Measurements from ENCODE around the gene SERPINE2. TPM values are rescaled to one million over a fixed set of nuclear protein-coding genes. Genes with fewer than 3 reads are reported as not detected.

Gene SERPINE2
- total RNA-seq, 1 experiment from 2014 or later, result 93.3 TPM

DNA sequence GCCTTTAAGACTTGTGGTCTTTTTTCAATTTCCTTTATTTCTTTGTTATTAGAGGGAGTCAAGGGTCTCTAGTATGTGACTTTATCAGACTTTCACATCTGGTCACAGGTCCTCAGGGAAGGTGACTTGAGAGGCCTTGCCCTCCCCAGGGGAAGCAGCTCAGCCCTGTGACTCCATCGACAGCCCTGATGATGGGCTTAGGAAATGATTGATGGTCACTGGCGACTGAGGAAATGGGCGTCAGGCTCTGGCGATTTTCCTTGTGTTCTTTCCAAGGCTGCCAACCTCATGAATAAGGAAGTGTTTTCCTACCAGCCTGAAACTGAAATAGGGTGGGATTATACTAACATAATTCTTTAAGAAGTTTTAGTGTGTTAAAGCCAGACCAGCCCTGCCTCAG is 21.1 kb downstream of the SERPINE2 start:
- H4K20me1 ChIP-seq (ENCODE audit: insufficient read depth), result no peaks in the 10 kb centered on the region
- H3K4me3 ChIP-seq (replicated peaks in 1 of 2; ENCODE audit: low read depth in 1 of 2, low read length in 2 of 2), result no peak overlapping the region
- no peaks in the 10 kb centered on the region for H3K9me2 ChIP-seq (ENCODE audit: insufficient read depth)
- no peaks in the 10 kb centered on the region for H3K27me3 ChIP-seq (ENCODE audit: insufficient read depth, low read length)
- H3K9ac ChIP-seq (ENCODE audit: low read length), result no peak overlapping the region
- H3K9me3 ChIP-seq (ENCODE audit: control insufficient read depth in 1 of 2, insufficient read depth in 1 of 2, low read depth in 1 of 2, low read length in 2 of 2), result no peaks in the 10 kb centered on the region
- CTCF ChIA-PET, result no interaction called here
- no peaks in the 10 kb centered on the region for H3K4me1 ChIP-seq (ENCODE audit: control insufficient read depth in 1 of 2, insufficient read depth in 2 of 2, low read length in 2 of 2)
- POLR2A ChIA-PET, result no interaction called here
- no peak for DNase-seq (ENCODE audit: low read depth, low spot score)
- intact Hi-C loops (cut with micrococcal nuclease), result no loop called here
- TF ChIP-seq, protein P1, sequence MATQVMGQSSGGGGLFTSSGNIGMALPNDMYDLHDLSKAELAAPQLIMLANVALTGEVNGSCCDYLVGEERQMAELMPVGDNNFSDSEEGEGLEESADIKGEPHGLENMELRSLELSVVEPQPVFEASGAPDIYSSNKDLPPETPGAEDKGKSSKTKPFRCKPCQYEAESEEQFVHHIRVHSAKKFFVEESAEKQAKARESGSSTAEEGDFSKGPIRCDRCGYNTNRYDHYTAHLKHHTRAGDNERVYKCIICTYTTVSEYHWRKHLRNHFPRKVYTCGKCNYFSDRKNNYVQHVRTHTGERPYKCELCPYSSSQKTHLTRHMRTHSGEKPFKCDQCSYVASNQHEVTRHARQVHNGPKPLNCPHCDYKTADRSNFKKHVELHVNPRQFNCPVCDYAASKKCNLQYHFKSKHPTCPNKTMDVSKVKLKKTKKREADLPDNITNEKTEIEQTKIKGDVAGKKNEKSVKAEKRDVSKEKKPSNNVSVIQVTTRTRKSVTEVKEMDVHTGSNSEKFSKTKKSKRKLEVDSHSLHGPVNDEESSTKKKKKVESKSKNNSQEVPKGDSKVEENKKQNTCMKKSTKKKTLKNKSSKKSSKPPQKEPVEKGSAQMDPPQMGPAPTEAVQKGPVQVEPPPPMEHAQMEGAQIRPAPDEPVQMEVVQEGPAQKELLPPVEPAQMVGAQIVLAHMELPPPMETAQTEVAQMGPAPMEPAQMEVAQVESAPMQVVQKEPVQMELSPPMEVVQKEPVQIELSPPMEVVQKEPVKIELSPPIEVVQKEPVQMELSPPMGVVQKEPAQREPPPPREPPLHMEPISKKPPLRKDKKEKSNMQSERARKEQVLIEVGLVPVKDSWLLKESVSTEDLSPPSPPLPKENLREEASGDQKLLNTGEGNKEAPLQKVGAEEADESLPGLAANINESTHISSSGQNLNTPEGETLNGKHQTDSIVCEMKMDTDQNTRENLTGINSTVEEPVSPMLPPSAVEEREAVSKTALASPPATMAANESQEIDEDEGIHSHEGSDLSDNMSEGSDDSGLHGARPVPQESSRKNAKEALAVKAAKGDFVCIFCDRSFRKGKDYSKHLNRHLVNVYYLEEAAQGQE (IDR thresholded peaks at IDR 0.05; ENCODE audit: low read depth), result no peak
- TF ChIP-seq FOSL1 (IDR thresholded peaks at IDR 0.05; ENCODE audit: low read depth) (no peak), SP1 (IDR thresholded peaks at IDR 0.05; ENCODE audit: low read depth) (no peak), ZNF274 (IDR thresholded peaks at IDR 0.05; ENCODE audit: low read depth, low read length) (no peak), JUND (IDR thresholded peaks at IDR 0.05) (no peak)
- H3K4me2 ChIP-seq (ENCODE audit: low read length), result no peak overlapping the region
- H3K27ac ChIP-seq (ENCODE audit: low read depth, low read length), result no peak overlapping the region
- peaks cover 22% of the 10 kb centered on the region for H3K79me2 ChIP-seq (ENCODE audit: insufficient read depth, low read length)
- no TSS peak for BruUV-seq (replicated peaks)
- RAD21 ChIA-PET (ENCODE audit: low non-redundant PET in 1 of 2, low total read pairs in 2 of 2, uncharacterized antibody in 2 of 2, unreplicated experiment in 2 of 2), result no interaction called here
- H3K36me3 ChIP-seq (ENCODE audit: control insufficient read depth in 1 of 2, insufficient read depth in 2 of 2, low read length in 2 of 2), result no peaks in the 10 kb centered on the region
- ATAC-seq, result no peak
- no peak overlapping the region for H2AFZ ChIP-seq (ENCODE audit: low read depth, low read length, poor library complexity, severe bottlenecking)

GRCh38 chr2:224016963-224017362 is 22.1 kb downstream of the SERPINE2 start:
- ChIA-PET RAD21 (ENCODE audit: low non-redundant PET in 1 of 2, low total read pairs in 2 of 2, uncharacterized antibody in 2 of 2, unreplicated experiment in 2 of 2) (no interaction called here), POLR2A (no interaction called here), CTCF (no interaction called here)
- Histone ChIP-seq H3K9ac (ENCODE audit: low read length) (no peak overlapping the region), H3K36me3 (ENCODE audit: control insufficient read depth in 1 of 2, insufficient read depth in 2 of 2, low read length in 2 of 2) (no peaks in the 10 kb centered on the region), H4K20me1 (ENCODE audit: insufficient read depth) (no peaks in the 10 kb centered on the region), H3K4me1 (ENCODE audit: control insufficient read depth in 1 of 2, insufficient read depth in 2 of 2, low read length in 2 of 2) (no peaks in the 10 kb centered on the region), H3K27me3 (ENCODE audit: insufficient read depth, low read length) (no peaks in the 10 kb centered on the region), H3K9me3 (ENCODE audit: control insufficient read depth in 1 of 2, insufficient read depth in 1 of 2, low read depth in 1 of 2, low read length in 2 of 2) (no peaks in the 10 kb centered on the region), H3K79me2 (ENCODE audit: insufficient read depth, low read length) (peaks cover 22% of the 10 kb centered on the region), H3K9me2 (ENCODE audit: insufficient read depth) (no peaks in the 10 kb centered on the region), H2AFZ (ENCODE audit: low read depth, low read length, poor library complexity, severe bottlenecking) (no peak overlapping the region), H3K27ac (ENCODE audit: low read depth, low read length) (no peak overlapping the region), H3K4me3 (replicated peaks in 1 of 2; ENCODE audit: low read depth in 1 of 2, low read length in 2 of 2) (no peak overlapping the region), H3K4me2 (ENCODE audit: low read length) (no peak overlapping the region)
- BruUV-seq (replicated peaks), result no TSS peak
- ATAC-seq, result no peak
- no peak for TF ChIP-seq SIN3A (IDR thresholded peaks at IDR 0.05; ENCODE audit: low read depth)
- no peak for TF ChIP-seq CEBPB (IDR thresholded peaks at IDR 0.05; ENCODE audit: low read depth)
- no peak for TF ChIP-seq EGR1 (IDR thresholded peaks at IDR 0.05; ENCODE audit: low read depth)
- TF ChIP-seq ZNF274 (IDR thresholded peaks at IDR 0.05; ENCODE audit: low read depth, low read length), result no peak
- TF ChIP-seq CBX3 (IDR thresholded peaks at IDR 0.05; ENCODE audit: low read depth), result no peak
- TF ChIP-seq, protein P2, sequence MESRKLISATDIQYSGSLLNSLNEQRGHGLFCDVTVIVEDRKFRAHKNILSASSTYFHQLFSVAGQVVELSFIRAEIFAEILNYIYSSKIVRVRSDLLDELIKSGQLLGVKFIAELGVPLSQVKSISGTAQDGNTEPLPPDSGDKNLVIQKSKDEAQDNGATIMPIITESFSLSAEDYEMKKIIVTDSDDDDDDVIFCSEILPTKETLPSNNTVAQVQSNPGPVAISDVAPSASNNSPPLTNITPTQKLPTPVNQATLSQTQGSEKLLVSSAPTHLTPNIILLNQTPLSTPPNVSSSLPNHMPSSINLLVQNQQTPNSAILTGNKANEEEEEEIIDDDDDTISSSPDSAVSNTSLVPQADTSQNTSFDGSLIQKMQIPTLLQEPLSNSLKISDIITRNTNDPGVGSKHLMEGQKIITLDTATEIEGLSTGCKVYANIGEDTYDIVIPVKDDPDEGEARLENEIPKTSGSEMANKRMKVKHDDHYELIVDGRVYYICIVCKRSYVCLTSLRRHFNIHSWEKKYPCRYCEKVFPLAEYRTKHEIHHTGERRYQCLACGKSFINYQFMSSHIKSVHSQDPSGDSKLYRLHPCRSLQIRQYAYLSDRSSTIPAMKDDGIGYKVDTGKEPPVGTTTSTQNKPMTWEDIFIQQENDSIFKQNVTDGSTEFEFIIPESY (IDR thresholded peaks at IDR 0.05; ENCODE audit: extremely low read depth, insufficient replicate concordance, low read length), result no peak
- no peak for TF ChIP-seq YY1 (IDR thresholded peaks at IDR 0.05; ENCODE audit: extremely low read depth, insufficient replicate concordance, low read depth, low read length)
- DNase-seq (ENCODE audit: low read depth, low spot score), result no peak
- intact Hi-C loops (cut with micrococcal nuclease), result no loop called here

All from HCT116 (cell line).